ENCODE measurements around the gene TRAPPC6A. TPM values are rescaled to one million over a fixed set of nuclear protein-coding genes. Genes with fewer than 3 reads are reported as not detected.
"Not testable (repeated sequence)": the region's sequence is repeated elsewhere in the genome, so short reads cannot be mapped to it uniquely, and the experiment has no call there.

The TRAPPC6A gene
- polyA plus RNA-seq, 3 donors = 25.0 to 43.9 (median 31.7) TPM

GRCh38 chr19:45121827-45122345, 56.2 kb downstream of the TRAPPC6A start:
- H3K27ac ChIP-seq (ENCODE audit: low read depth, low read length) = no peak overlapping the region
- WGBS, 3 donors = 79 to 84% (median 83%) methylated on average over 11 of the region's 11 CpGs

GRCh38 chr19:45119582-45119981, 58.5 kb downstream of the TRAPPC6A start:
- no peak overlapping the region for H3K27ac ChIP-seq (ENCODE audit: low read depth, low read length)
- 85 to 90% (median 87%) methylated on average over 6 of the region's 6 CpGs for WGBS, 3 donors

- WGBS, 3 donors = 41 to 61% (median 42%) methylated on average over 18 of the region's 18 CpGs
- H3K27ac ChIP-seq (ENCODE audit: low read depth, low read length) = not testable (repeated sequence)
Measured at GRCh38 chr19:45118591-45119355, 59.3 kb downstream of the TRAPPC6A start.

GRCh38 chr19:45118106-45118505, 59.9 kb downstream of the TRAPPC6A start:
- H3K27ac ChIP-seq (ENCODE audit: low read depth, low read length) = no peak overlapping the region
- WGBS, 3 donors = 64 to 69% (median 68%) methylated on average over 5 of the region's 5 CpGs

- 37 to 72% (median 66%) methylated on average over 12 of the region's 12 CpGs for WGBS, 3 donors
- no peak overlapping the region for H3K27ac ChIP-seq (ENCODE audit: low read depth, low read length)
Measured at GRCh38 chr19:45117671-45118070, 60.4 kb downstream of the TRAPPC6A start.

- 37 to 64% (median 45%) methylated on average over 16 of the region's 16 CpGs for WGBS, 3 donors
- H3K27ac ChIP-seq (ENCODE audit: low read depth, low read length) = no peak overlapping the region
Measured at GRCh38 chr19:45117167-45117594, 60.9 kb downstream of the TRAPPC6A start.

GRCh38 chr19:45115809-45116615, 62.0 kb downstream of the TRAPPC6A start:
- WGBS, 3 donors = 82 to 92% (median 83%) methylated on average over 21 of the region's 21 CpGs
- no peak overlapping the region for H3K27ac ChIP-seq (ENCODE audit: low read depth, low read length)

- 75 to 80% (median 79%) methylated on average over 4 of the region's 4 CpGs for WGBS, 3 donors
- no peak overlapping the region for H3K27ac ChIP-seq (ENCODE audit: low read depth, low read length)
Measured at GRCh38 chr19:45114116-45114515, 63.9 kb downstream of the TRAPPC6A start.

GRCh38 chr19:45113628-45114027, 64.4 kb downstream of the TRAPPC6A start:
- H3K27ac ChIP-seq (ENCODE audit: low read depth, low read length) = no peak overlapping the region
- WGBS, 3 donors = 30 to 84% (median 82%) methylated on average over 9 of the region's 9 CpGs

Other genes with a start within 250 kb of the TRAPPC6A start
- gene APOC4, start 236.0 kb downstream of the TRAPPC6A start, polyA plus RNA-seq = not detected
- gene APOC2, start 232.2 kb downstream of the TRAPPC6A start, polyA plus RNA-seq = under 1 TPM in 2 of 3 donors, not detected in 1; 0.18 to 0.36 TPM
- gene CLPTM1, start 222.9 kb downstream of the TRAPPC6A start, polyA plus RNA-seq = 100 to 1,000 TPM in 1 of 3 donors, 10 to 100 TPM in 2; 55.8 to 151 (median 75.7) TPM
- 10 to 100 TPM; 11.0 to 64.9 (median 12.7) TPM for gene RELB, start 176.8 kb downstream of the TRAPPC6A start, polyA plus RNA-seq
- gene CLASRP, start 139.2 kb downstream of the TRAPPC6A start, polyA plus RNA-seq = 10 to 100 TPM; 40.2 to 73.4 (median 57.3) TPM
- gene ZNF296, start 101.8 kb downstream of the TRAPPC6A start, polyA plus RNA-seq = under 1 TPM; 0.22 to 0.48 (median 0.45) TPM
- gene GEMIN7, start 99.0 kb downstream of the TRAPPC6A start, polyA plus RNA-seq = 10 to 100 TPM; 12.4 to 29.6 (median 19.3) TPM
- 10 to 100 TPM; 15.4 to 17.5 (median 16.9) TPM for gene PPP1R37, start 85.1 kb downstream of the TRAPPC6A start, polyA plus RNA-seq
- under 1 TPM; 0.04 to 0.11 (median 0.05) TPM for gene NKPD1, start 17.3 kb downstream of the TRAPPC6A start, polyA plus RNA-seq
- 1 to 10 TPM; 3.5 to 4.0 (median 3.9) TPM for gene BLOC1S3, start 547 bp upstream of the TRAPPC6A start, polyA plus RNA-seq
- gene EXOC3L2, start 67.2 kb upstream of the TRAPPC6A start, polyA plus RNA-seq = 1 to 10 TPM; 1.1 to 5.0 (median 1.7) TPM
- 10 to 100 TPM; 10.8 to 18.7 (median 14.7) TPM for gene MARK4, start 73.0 kb upstream of the TRAPPC6A start, polyA plus RNA-seq
- 10 to 100 TPM in 1 of 3 donors, 1 to 10 TPM in 2; 2.9 to 12.5 (median 9.2) TPM for gene CKM, start 144.6 kb upstream of the TRAPPC6A start, polyA plus RNA-seq
- gene KLC3, start 162.5 kb upstream of the TRAPPC6A start, polyA plus RNA-seq = 1 to 10 TPM in 1 of 3 donors, under 1 TPM in 1, not detected in 1; 0.18 to 3.2 TPM
- gene ERCC2, start 192.3 kb upstream of the TRAPPC6A start, polyA plus RNA-seq = 1 to 10 TPM; 5.6 to 9.1 (median 7.3) TPM
- 10 to 100 TPM; 11.1 to 36.5 (median 14.5) TPM for gene PPP1R13L, start 226.8 kb upstream of the TRAPPC6A start, polyA plus RNA-seq
- gene POLR1G, start 228.4 kb upstream of the TRAPPC6A start, polyA plus RNA-seq = 1 to 10 TPM; 1.5 to 6.3 (median 2.3) TPM
- gene ERCC1, start 245.7 kb upstream of the TRAPPC6A start, polyA plus RNA-seq = 10 to 100 TPM; 31.0 to 63.9 (median 59.5) TPM

All from adipose tissue (tissue), 3 donors.